GM18907 (cell line): Measurements from ENCODE around the gene DPP7.
A peak's percentile ranks its signal among the peaks of the same experiment; 100 is the strongest.
"Not testable (repeated sequence)": the region's sequence is repeated elsewhere in the genome, so short reads cannot be mapped to it uniquely, and the experiment has no call there.

Source experiments
- ATAC-seq: cut with Tn5 transposase; IDR thresholded peaks from one replicate; pipeline ENCODE4 v1.9.1; 2021; ENCODE audit warnings: mild to moderate bottlenecking, moderate library complexity; ENCODE audit not compliant: unreplicated experiment

DPP7 gene

GRCh38 chr9:137130176-137130755, 15.7 kb upstream of the DPP7 start:
- peak; percentile 26 for ATAC-seq

- ATAC-seq = peak; percentile 81
Observed at GRCh38 chr9:137129456-137130175, 15.1 kb upstream of the DPP7 start.

GRCh38 chr9:137128862-137129455, 14.4 kb upstream of the DPP7 start:
- peak; percentile 12 for ATAC-seq

DNA sequence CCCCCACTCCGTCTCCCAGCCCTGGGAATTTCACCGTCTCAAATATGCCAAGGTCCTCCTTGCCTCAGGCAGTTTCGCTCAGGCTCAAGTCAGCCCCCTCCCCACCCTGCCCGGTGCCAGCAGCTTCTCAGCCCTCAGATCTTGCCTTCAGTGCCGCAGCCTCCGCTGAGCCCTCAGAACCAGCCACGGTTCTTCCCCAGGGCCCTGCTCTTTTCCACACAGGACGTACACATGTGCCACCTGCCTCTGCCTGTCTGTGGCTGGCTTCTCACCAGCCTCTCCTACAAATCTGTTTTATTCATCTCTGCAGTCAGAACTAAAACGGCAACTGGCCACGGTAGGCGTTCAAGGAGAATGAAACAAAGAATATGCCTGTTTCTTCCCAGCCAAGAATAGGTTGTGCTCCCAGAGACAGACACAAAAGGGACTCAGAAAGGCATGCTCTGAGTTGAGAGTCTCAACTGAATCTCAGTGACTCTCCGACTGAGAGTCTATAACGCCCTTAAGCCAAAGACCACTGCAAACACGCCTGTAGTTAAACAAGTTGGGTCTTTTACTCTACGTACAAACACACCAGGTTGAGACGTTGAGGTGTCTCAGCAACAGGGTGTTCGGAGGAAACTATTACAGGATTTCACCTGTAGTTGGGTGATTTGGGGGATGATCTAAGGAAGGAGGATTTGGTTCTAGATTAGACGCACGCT, 13.8 kb upstream of the DPP7 start:
- no peak for ATAC-seq

DNA sequence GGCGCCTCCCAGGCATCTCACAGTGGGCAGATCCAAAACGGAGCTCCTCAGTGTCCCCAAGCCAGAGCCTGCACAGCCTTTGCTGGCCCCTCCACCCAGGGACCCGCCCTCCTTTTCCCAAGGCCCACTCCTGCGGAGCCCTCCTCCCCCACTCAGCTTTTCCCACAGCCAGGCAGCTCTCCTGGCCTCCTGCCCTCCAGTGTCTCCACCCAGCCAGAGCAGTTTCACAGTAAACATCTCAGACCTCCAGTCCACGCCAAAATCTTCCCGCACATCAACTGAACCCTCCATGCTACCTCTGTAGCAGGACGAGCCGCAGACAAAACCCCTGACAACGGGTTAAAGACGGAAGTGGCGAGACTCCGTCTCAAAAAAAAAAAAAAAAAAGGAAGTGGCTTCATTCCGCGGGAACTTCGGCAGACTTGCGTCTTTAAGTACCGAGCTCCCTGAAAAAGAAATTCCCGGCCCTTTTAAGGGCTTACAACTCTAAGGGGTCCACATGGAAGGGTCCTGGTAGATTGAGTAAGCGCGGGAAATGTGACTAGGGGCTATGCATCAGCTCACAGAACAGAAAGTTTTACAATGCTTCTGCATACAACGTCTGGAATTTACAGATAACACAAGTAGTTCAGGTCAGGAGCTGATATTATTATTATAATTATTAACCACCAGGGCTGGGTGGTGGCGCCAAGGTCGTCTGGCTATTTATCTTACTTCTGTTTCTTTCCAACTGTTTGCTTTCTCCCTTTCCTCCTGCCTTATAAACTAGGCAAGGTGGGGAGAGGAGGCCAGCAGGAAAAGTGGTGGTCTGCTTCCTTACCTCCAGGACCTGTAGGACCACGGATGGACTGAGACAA, 13.0 kb upstream of the DPP7 start:
- no peak for ATAC-seq

GRCh38 chr9:137126786-137127185, 12.3 kb upstream of the DPP7 start:
- ATAC-seq = no peak

DNA sequence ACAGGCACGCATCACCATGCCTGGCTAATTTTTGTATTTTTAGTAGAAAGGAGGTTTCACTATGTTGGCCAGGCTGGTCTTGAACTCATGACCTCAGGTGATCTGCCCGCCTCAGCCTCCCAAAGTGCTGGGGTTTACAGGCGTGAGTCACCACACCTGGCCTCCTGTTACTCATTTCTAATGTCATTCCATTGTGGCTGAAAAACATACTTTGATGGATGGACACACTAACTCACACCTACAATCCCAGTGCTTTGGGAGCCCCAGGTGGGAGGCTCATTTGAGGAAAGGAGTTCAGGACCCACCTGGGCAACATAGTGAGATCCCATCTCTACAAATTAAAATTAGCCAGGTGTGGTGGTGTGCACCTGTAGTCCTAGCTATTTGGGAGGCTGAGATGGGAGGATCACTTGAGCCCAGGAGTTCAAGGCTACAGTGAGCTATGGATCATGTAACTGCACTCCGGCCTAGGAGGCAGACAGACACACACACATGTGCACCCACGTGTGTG, 9.5 kb upstream of the DPP7 start:
- ATAC-seq = not testable (repeated sequence)

DNA sequence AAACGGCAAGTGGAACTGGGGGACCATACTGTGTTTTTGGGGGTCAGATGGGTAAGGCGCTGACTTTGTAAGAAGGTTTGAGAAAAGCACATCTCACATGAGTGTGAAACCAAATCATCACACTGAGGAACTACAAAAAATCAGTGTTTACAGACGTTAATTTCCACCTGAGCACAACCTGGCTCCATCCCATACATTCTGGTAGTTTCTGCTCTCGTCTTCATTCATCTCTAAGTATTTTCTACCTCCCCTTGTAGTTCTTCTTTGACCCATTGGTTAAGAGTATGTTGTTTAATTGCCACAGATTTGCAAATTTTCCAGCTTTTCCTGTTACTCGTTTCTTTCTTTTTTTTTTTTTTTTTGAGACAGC, 8.9 kb upstream of the DPP7 start:
- peak; percentile 56 for ATAC-seq

GRCh38 chr9:137122796-137123467, 8.4 kb upstream of the DPP7 start:
- ATAC-seq = not testable (repeated sequence)

GRCh38 chr9:137121927-137122795, 7.6 kb upstream of the DPP7 start:
- ATAC-seq = not testable (repeated sequence)

DNA sequence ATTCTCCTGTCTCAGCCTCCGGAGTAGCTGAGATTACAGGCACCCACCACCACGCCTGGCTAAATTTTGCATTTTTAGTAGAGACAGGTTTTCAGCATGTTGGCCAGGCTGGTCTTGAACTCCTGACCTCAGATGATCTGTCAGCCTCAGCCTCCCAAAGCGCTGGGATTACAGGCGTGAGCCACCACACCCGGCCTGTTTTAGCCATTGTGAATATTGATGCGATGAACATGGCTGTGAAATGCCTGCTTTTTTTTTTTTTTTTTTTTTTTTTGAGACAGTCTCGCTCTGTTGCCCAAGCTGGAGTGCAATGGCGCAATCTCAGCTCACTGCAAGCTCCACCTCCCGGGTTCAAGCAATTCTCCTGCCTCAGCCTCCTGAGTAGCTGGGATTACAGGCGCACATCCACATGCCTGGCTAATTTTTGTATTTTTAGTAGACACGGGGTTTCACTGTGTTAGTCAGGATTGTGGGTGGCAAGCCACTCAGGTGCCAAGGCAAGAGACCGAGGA, 3.6 kb upstream of the DPP7 start:
- ATAC-seq = not testable (repeated sequence)

GRCh38 chr9:137117269-137117731, 2.8 kb upstream of the DPP7 start:
- no peak for ATAC-seq

GRCh38 chr9:137116728-137117127, 2.2 kb upstream of the DPP7 start:
- no peak for ATAC-seq

DNA sequence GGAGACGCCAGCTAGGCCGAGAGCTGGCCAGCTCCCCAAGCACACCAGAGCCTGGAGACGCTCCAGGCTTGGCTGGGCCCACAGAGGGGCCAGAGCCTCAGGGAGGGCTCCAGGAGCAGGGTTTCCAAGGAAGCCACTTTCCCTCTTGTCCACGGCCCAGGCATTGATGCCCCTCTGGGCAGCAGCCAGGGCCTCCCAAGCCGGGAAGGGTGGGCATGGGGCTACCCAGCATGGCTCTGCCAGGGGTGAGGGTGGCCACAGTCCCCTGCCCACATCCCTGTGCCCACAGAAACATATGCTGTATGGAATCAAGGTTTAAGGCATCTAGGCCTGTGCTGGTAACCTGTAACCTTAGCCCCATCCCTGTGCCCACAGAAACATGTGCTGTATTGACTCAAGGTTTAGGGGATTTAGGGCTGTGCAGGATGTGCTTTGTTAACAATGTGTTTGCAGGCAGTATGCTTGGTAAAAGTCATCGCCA, 1.5 kb upstream of the DPP7 start:
- no peak for ATAC-seq

DNA sequence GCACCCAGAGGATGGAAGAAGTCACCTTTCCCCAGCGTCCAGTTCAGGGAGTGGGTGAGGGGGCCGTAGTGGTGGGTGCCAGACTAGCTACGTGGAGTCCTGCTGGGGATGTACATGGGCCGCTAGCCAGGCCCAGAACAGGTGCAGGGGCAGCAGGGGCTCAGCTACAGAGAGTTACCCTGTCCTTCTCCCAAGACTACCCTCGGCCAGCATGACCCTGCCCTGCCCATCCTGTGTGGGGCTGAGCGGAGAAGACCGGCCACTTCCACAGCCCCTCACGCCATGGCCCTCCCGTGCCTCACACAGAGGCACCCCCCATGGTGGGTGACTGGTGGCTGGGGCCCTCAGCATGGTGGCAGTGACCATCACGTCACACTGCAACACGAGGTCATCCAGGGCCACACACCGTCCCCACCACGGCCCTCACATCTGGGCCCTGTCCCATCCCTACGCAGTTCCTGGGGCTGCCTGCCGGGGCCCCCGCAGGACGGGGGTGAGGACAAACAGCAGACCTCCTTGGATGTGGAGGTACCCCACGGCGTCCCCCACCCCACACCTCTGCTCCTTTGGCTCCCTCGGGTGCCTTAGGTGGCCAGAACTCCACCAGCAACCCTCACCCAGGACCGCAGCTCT, 977 bp upstream of the DPP7 start:
- ATAC-seq = no peak

GRCh38 chr9:137114220-137114612, 317 bp downstream of the DPP7 start:
- ATAC-seq = peak; percentile 8

- no peak for ATAC-seq
Observed at GRCh38 chr9:137113385-137114159, 961 bp downstream of the DPP7 start.
